GM18498 (cell line): ENCODE measurements around the gene ADAM29.
"Not testable (repeated sequence)": the region's sequence is repeated elsewhere in the genome, so short reads cannot be mapped to it uniquely, and the experiment has no call there.

Experiments used
- ATAC-seq: cut with Tn5 transposase; IDR thresholded peaks from one replicate; pipeline ENCODE4 v1.9.1; 2021; ENCODE audit warnings: mild to moderate bottlenecking, moderate library complexity; ENCODE audit not compliant: unreplicated experiment

The ADAM29 gene

DNA sequence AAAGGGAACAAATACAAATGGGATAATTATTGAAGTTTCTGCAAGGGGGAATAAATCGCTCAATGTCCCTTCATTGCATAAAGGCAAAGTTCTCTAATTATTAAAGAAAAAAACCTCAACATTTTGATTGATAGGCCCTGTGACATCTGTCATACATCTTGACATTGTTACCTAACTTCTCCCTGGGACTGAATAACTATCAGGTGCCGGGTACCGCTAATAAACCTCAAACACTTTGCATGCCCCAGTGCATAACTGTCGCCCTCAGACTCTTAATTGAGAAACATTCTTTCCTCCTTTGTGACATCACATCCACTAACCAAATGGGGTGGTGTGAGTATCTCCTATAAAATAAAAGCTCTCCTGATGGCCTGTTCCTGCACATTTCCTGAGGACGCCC is at the start of gene ADAM29:
TSS of gene ADAM29 (plus strand) at position 301 of the 400 bp plus-strand sequence. CDS start 57,168 bp downstream, outside the sequence.
- no peak for ATAC-seq

GRCh38 chr4:174869339-174869738 is 48.8 kb upstream of the ADAM29 start:
- no peak for ATAC-seq

DNA sequence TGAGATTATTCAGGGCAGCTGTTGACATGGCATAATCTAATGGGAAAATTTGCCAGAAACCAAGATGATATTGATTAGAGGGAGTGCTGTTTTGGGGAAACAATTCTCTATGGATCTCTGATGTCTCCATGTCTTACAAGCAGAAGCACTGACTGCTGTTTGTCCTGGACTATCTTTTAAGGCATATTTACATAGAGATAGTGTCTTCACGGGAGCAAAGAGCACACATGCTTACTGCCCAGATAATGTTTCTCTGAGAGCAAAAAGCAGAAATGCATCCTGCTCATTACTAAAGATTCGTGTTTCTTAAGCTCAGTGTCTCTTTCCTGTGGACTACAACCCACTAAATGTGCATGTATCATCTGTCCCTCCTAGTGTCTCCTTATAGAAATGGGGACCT is 47.8 kb upstream of the ADAM29 start:
- ATAC-seq = no peak

DNA sequence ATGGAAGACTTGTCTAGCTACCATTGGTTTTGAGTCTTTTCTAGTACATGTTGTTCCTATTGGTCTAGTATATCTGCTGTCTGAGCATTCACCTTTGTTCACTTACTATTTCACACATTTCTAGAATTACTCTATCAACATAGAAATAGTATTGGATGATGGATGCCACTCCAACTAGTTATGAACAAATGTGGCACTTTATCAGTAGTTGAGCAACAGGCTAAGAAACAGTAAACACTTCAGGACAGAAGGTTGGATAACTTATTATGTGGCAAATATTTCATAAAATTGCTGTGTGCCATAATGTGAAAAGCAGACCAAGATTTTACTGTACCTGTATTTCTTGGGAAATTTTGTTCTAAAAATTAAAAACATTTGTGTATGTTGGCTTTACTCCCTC is 46.8 kb upstream of the ADAM29 start:
- no peak for ATAC-seq

GRCh38 chr4:174873146-174873545 is 45.0 kb upstream of the ADAM29 start:
- ATAC-seq = not testable (repeated sequence)

DNA sequence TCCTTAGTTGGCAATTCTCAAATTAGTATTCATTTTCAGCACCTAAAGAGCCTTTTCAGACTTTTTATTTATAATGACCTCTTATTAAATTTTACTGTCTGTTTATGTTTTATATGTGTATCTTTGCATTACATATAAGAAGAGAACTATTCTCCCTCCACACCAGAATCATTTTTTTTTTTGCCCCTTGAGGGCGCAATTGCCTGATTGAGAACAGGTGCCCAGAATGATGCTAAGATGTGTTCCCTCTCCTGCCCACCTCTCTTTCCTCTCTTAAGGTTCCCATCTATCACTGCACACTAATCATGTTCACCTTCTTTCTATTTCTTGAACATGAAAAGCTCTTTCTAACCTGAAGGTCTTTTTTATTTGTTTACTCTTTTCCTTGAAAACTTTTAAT is 44.2 kb upstream of the ADAM29 start:
- ATAC-seq = no peak

- no peak for ATAC-seq
Measured at GRCh38 chr4:174874898-174875297, 43.3 kb upstream of the ADAM29 start.

- ATAC-seq = no peak
Measured at GRCh38 chr4:174880001-174880400, 38.2 kb upstream of the ADAM29 start.

DNA sequence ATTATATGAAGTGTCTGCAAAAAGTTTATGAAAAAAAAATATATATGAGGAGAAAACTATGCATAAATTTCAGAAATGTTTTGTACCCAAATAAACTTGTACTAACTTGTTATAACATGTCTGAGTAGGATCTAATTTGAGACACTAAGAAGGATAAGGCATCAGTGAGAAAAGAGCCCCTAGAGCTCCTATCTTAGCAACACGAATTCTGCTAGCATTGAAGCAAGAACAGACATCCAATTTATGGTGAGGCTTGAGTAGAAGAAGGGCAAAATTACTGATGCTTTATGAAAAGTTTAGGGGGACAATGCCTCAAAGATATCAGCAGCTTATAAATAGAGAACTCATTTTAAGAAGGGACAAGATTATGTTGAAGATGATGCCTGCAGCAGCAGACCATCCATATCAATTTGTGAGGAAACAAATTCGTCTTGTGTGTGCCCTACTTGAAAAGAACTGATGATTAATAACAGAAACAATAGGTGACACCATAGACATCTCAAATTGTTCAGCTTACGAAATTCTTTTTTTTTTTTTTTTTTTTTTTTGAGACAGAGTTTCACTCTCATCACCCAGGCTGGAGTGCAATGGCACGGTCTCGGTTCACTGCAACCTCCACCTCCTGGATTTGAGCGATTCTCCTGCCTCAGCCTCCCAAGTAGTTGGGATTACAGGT is 35.7 kb upstream of the ADAM29 start:
- ATAC-seq = no peak

GRCh38 chr4:174907508-174907907 is 10.7 kb upstream of the ADAM29 start:
- ATAC-seq = no peak

- ATAC-seq = no peak
Measured at GRCh38 chr4:174910271-174910670, 7.9 kb upstream of the ADAM29 start.

- ATAC-seq = no peak
Measured at GRCh38 chr4:174912919-174913543, 5.1 kb upstream of the ADAM29 start.

GRCh38 chr4:174919886-174920423 is 1.8 kb downstream of the ADAM29 start:
- no peak for ATAC-seq

DNA sequence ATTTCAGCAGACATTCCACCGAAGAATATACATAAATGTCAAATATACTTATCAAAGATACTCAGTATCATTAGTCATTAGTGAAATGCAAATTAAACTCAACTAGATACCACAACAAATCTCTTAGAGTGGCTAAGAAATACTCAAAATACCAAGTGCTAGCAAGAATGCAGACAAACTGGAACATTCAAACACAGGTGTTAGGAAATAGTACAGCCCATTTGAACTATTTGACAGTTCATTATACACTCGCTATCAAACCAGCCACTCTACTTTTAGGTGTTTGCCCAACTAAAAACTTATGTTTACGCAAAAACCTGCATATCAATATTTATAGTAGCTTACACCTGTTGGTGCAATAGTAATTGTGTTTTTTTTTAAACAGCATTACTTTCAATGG is 8.8 kb downstream of the ADAM29 start:
- ATAC-seq = no peak

DNA sequence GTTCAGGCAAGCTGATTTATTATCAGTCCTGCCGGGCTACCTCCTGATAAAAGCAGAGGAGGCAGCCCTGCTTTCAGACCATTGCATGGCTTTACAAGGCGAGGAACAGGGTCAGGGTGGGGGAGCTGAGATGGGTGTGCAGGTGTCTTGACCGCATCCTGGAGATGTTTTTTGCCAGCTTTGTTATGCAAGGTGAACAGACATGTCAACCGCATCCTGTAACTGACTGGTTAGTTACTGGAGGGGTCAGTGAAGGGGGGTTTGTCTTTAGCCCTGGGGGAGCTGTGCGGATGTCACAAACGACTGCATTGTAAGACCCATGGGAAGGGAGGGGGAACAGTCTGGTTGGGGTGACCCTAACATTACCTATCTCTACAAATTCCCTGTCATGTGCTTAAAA is 10.0 kb downstream of the ADAM29 start:
- ATAC-seq = peak; percentile 62

GRCh38 chr4:174928575-174929253 is 10.6 kb downstream of the ADAM29 start:
- no peak for ATAC-seq

- ATAC-seq = no peak
Measured at GRCh38 chr4:174929346-174929745, 11.2 kb downstream of the ADAM29 start.

DNA sequence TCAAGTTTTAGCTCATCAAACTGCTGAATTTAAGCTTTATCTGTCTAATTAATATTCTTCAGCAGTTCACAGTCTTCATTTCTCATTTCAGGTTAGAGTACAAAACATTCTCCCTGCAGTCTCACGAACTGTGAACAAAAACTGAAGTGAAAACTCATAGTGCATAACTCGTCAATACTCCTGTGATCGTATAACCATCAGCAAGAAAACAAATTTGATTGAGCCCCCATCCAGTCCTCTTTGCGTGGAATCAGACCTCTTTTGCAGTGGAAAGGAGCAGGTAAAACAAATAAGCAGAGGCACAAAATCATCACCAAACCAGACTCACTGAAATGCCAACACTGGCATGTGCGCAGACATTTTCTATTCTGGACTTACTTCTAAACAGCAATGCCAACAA is 12.7 kb downstream of the ADAM29 start:
- no peak for ATAC-seq

DNA sequence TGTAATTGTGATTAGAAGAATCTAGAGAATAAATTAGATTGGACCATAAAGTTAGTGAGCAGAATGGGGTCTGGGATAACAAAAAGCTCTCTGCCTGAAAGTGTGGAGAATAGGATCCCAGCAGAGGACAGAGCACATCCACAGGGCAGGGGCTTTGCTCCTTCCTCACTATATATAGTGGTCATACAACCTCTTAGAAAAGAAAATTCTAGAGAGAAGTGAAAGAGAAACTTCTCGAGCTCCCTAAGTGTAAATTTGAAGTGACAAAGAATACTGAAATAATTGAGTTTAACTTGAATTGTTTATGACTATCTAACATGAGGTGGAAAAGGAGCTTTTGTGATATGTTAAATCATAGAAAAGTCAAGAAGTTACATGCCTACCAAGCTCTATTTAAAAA is 14.9 kb downstream of the ADAM29 start:
- ATAC-seq = no peak

- no peak for ATAC-seq
Measured at GRCh38 chr4:174934360-174934759, 16.2 kb downstream of the ADAM29 start.

- ATAC-seq = no peak
Measured at GRCh38 chr4:174935607-174936006, 17.4 kb downstream of the ADAM29 start.

- ATAC-seq = no peak
Measured at GRCh38 chr4:174940002-174940401, 21.8 kb downstream of the ADAM29 start.
